ENCODE results near the gene SMIM22. TPM values are rescaled to one million over a fixed set of nuclear protein-coding genes. Genes with fewer than 3 reads are reported as not detected.
"Not testable (repeated sequence)": the region's sequence is repeated elsewhere in the genome, so short reads cannot be mapped to it uniquely, and the experiment has no call there.

Gene SMIM22
- total and polyA plus RNA-seq, 4 donors, result 1.4 to 2.4 TPM; not detected in 2

GRCh38 chr16:4783251-4783950 is 11.8 kb upstream of the SMIM22 start:
- no peak overlapping the region for H3K27ac ChIP-seq (ENCODE audit: low read depth, low read length)
- H3K36me3 ChIP-seq (ENCODE audit: control insufficient read depth, insufficient read depth, low read length), result no peaks in the 10 kb centered on the region
- H3K4me3 ChIP-seq (ENCODE audit: low read depth, low read length), result no peak overlapping the region
- no peak for DNase-seq (ENCODE audit: low read depth in 4 of 6, low spot score in 6 of 6)
- no peaks in the 10 kb centered on the region for H3K9me3 ChIP-seq (ENCODE audit: control insufficient read depth, insufficient read depth, low read length)
- WGBS (ENCODE audit: insufficient coverage), result 91% methylated on average over 22 of the region's 25 CpGs
- no peaks in the 10 kb centered on the region for H3K4me1 ChIP-seq (ENCODE audit: control insufficient read depth, insufficient read depth, low read length)
- H3K27me3 ChIP-seq (ENCODE audit: control insufficient read depth, insufficient read depth, low read length), result no peaks in the 10 kb centered on the region

- Histone ChIP-seq H3K27me3 (ENCODE audit: control insufficient read depth, insufficient read depth, low read length) (no peaks in the 10 kb centered on the region), H3K9me3 (ENCODE audit: control insufficient read depth, insufficient read depth, low read length) (no peaks in the 10 kb centered on the region), H3K36me3 (ENCODE audit: control insufficient read depth, insufficient read depth, low read length) (no peaks in the 10 kb centered on the region), H3K4me3 (ENCODE audit: low read depth, low read length) (no peak overlapping the region), H3K4me1 (ENCODE audit: control insufficient read depth, insufficient read depth, low read length) (no peaks in the 10 kb centered on the region), H3K27ac (ENCODE audit: low read depth, low read length) (no peak overlapping the region)
- no peak for DNase-seq (ENCODE audit: low read depth in 4 of 6, low spot score in 6 of 6)
- 70% methylated on average over 13 of the region's 16 CpGs for WGBS (ENCODE audit: insufficient coverage)
Observed at GRCh38 chr16:4783951-4784336, 11.2 kb upstream of the SMIM22 start.

GRCh38 chr16:4784444-4784987 is 10.7 kb upstream of the SMIM22 start:
- DNase-seq (ENCODE audit: low read depth in 4 of 6, low spot score in 6 of 6); H3K4me3 ChIP-seq (ENCODE audit: low read depth, low read length); H3K4me1 ChIP-seq (ENCODE audit: control insufficient read depth, insufficient read depth, low read length); H3K27me3 ChIP-seq (ENCODE audit: control insufficient read depth, insufficient read depth, low read length); H3K36me3 ChIP-seq (ENCODE audit: control insufficient read depth, insufficient read depth, low read length); H3K27ac ChIP-seq (ENCODE audit: low read depth, low read length); H3K9me3 ChIP-seq (ENCODE audit: control insufficient read depth, insufficient read depth, low read length): not testable (repeated sequence)
- WGBS (ENCODE audit: insufficient coverage), result 90% methylated on average over 7 of the region's 14 CpGs

GRCh38 chr16:4785758-4786433 is 9.3 kb upstream of the SMIM22 start:
- WGBS (ENCODE audit: insufficient coverage), result 94% methylated on average over 11 of the region's 23 CpGs
- Histone ChIP-seq H3K4me1 (ENCODE audit: control insufficient read depth, insufficient read depth, low read length) (no peaks in the 10 kb centered on the region), H3K27me3 (ENCODE audit: control insufficient read depth, insufficient read depth, low read length) (no peaks in the 10 kb centered on the region), H3K4me3 (ENCODE audit: low read depth, low read length) (no peak overlapping the region), H3K27ac (ENCODE audit: low read depth, low read length) (no peak overlapping the region), H3K9me3 (ENCODE audit: control insufficient read depth, insufficient read depth, low read length) (no peaks in the 10 kb centered on the region), H3K36me3 (ENCODE audit: control insufficient read depth, insufficient read depth, low read length) (no peaks in the 10 kb centered on the region)
- no peak for DNase-seq (ENCODE audit: low read depth in 4 of 6, low spot score in 6 of 6)

- DNase-seq (ENCODE audit: low read depth in 4 of 6, low spot score in 6 of 6), result no peak
- Histone ChIP-seq H3K27me3 (ENCODE audit: control insufficient read depth, insufficient read depth, low read length) (no peaks in the 10 kb centered on the region), H3K4me1 (ENCODE audit: control insufficient read depth, insufficient read depth, low read length) (no peaks in the 10 kb centered on the region), H3K27ac (ENCODE audit: low read depth, low read length) (no peak overlapping the region), H3K9me3 (ENCODE audit: control insufficient read depth, insufficient read depth, low read length) (no peaks in the 10 kb centered on the region), H3K4me3 (ENCODE audit: low read depth, low read length) (no peak overlapping the region), H3K36me3 (ENCODE audit: control insufficient read depth, insufficient read depth, low read length) (no peaks in the 10 kb centered on the region)
- 95% methylated on average over 3 of the region's 8 CpGs for WGBS (ENCODE audit: insufficient coverage)
Observed at GRCh38 chr16:4787068-4787467, 8.1 kb upstream of the SMIM22 start.

- H3K27ac ChIP-seq (ENCODE audit: low read depth, low read length), result no peak within 1 kb of the TSS
- no peaks in the 10 kb centered on the region for H3K36me3 ChIP-seq (ENCODE audit: control insufficient read depth, insufficient read depth, low read length)
- H3K4me1 ChIP-seq (ENCODE audit: control insufficient read depth, insufficient read depth, low read length), result no peaks in the 10 kb centered on the region
- no peak for DNase-seq (ENCODE audit: low read depth in 4 of 6, low spot score in 6 of 6)
- H3K9me3 ChIP-seq (ENCODE audit: control insufficient read depth, insufficient read depth, low read length), result no peaks in the 10 kb centered on the region
- no peaks in the 10 kb centered on the region for H3K27me3 ChIP-seq (ENCODE audit: control insufficient read depth, insufficient read depth, low read length)
- 68% methylated on average over 10 of the region's 14 CpGs for WGBS (ENCODE audit: insufficient coverage)
- H3K4me3 ChIP-seq (ENCODE audit: low read depth, low read length), result no peak within 1 kb of the TSS
Observed at GRCh38 chr16:4787627-4788482, 7.3 kb upstream of the SMIM22 start, which contains the start of gene SEPTIN12. TSS of gene SEPTIN12 (minus strand) at chr16:4788345. CDS start at chr16:4787645, 700 bp downstream.

GRCh38 chr16:4788489-4788889 is 6.7 kb upstream of the SMIM22 start:
- Histone ChIP-seq H3K27ac (ENCODE audit: low read depth, low read length) (no peak overlapping the region), H3K4me3 (ENCODE audit: low read depth, low read length) (no peak overlapping the region), H3K9me3 (ENCODE audit: control insufficient read depth, insufficient read depth, low read length) (no peaks in the 10 kb centered on the region), H3K36me3 (ENCODE audit: control insufficient read depth, insufficient read depth, low read length) (no peaks in the 10 kb centered on the region), H3K4me1 (ENCODE audit: control insufficient read depth, insufficient read depth, low read length) (no peaks in the 10 kb centered on the region), H3K27me3 (ENCODE audit: control insufficient read depth, insufficient read depth, low read length) (no peaks in the 10 kb centered on the region)
- WGBS (ENCODE audit: insufficient coverage), result 82% methylated on average over 8 of the region's 9 CpGs
- DNase-seq (ENCODE audit: low read depth in 4 of 6, low spot score in 6 of 6), result no peak

GRCh38 chr16:4788910-4789309 is 6.3 kb upstream of the SMIM22 start:
- Histone ChIP-seq H3K27ac (ENCODE audit: low read depth, low read length) (no peak overlapping the region), H3K4me1 (ENCODE audit: control insufficient read depth, insufficient read depth, low read length) (no peaks in the 10 kb centered on the region), H3K27me3 (ENCODE audit: control insufficient read depth, insufficient read depth, low read length) (no peaks in the 10 kb centered on the region), H3K9me3 (ENCODE audit: control insufficient read depth, insufficient read depth, low read length) (no peaks in the 10 kb centered on the region), H3K4me3 (ENCODE audit: low read depth, low read length) (no peak overlapping the region), H3K36me3 (ENCODE audit: control insufficient read depth, insufficient read depth, low read length) (no peaks in the 10 kb centered on the region)
- DNase-seq (ENCODE audit: low read depth in 4 of 6, low spot score in 6 of 6), result no peak
- 86% methylated on average over 2 of the region's 7 CpGs for WGBS (ENCODE audit: insufficient coverage)

- H3K27me3 ChIP-seq (ENCODE audit: control insufficient read depth, insufficient read depth, low read length), result no peaks in the 10 kb centered on the region
- H3K27ac ChIP-seq (ENCODE audit: low read depth, low read length), result no peak overlapping the region
- H3K36me3 ChIP-seq (ENCODE audit: control insufficient read depth, insufficient read depth, low read length), result peaks cover 6% of the 10 kb centered on the region
- H3K4me1 ChIP-seq (ENCODE audit: control insufficient read depth, insufficient read depth, low read length), result no peaks in the 10 kb centered on the region
- DNase-seq (ENCODE audit: low read depth in 4 of 6, low spot score in 6 of 6), result no peak
- no peaks in the 10 kb centered on the region for H3K9me3 ChIP-seq (ENCODE audit: control insufficient read depth, insufficient read depth, low read length)
- 83% methylated on average over 9 of the region's 10 CpGs for WGBS (ENCODE audit: insufficient coverage)
- no peak overlapping the region for H3K4me3 ChIP-seq (ENCODE audit: low read depth, low read length)
Observed at GRCh38 chr16:4790261-4790660, 4.9 kb upstream of the SMIM22 start.
